GM12878 (cell line): ENCODE results near the gene ADK. TPM values are rescaled to one million over a fixed set of nuclear protein-coding genes. Genes with fewer than 3 reads are reported as not detected.
A peak's percentile ranks its signal among the peaks of the same experiment; 100 is the strongest.

Source experiments
- BCL11A ChIP-seq: IDR thresholded peaks from 2 replicates; pipeline ENCODE4 v1.6.1; 2011; ENCODE audit warnings: low read depth, low read length
- CREM ChIP-seq: IDR thresholded peaks from 2 replicates; pipeline ENCODE4 v1.6.1; 2014; ENCODE audit warnings: antibody characterized with exemption, low read depth
- CUX1 ChIP-seq: IDR thresholded peaks from 2 replicates; pipeline ENCODE4 v1.6.1; 2012; ENCODE audit warnings: improper control_type of control experiment, low read depth, low read length; ENCODE audit not compliant: insufficient replicate concordance
- ELK1 ChIP-seq: IDR thresholded peaks from 2 replicates; pipeline ENCODE4 v1.6.1; 2012; ENCODE audit warnings: low read depth, low read length, improper control_type of control experiment
- ETV6 ChIP-seq, 2 experiments: fragments of 450-650 bp in 1 of 2; IDR thresholded peaks in 1 of 2; conservative IDR thresholded peaks in 1 of 2; 2 replicates each; pipeline ENCODE4 v1.6.1; 2014; ENCODE audit warnings: antibody characterized with exemption in 1 of 2, borderline replicate concordance in 1 of 2, low read depth in 1 of 2, mild to moderate bottlenecking in 1 of 2, moderate library complexity in 1 of 2
- FOS ChIP-seq: IDR thresholded peaks from 3 replicates; pipeline ENCODE4 v1.6.1; 2011; ENCODE audit warnings: borderline replicate concordance; ENCODE audit not compliant: insufficient read length; ENCODE audit errors: extremely low read depth
- IRF5 ChIP-seq: fragments of 450-650 bp; IDR thresholded peaks from 2 replicates; pipeline ENCODE4 v1.6.1; 2017; ENCODE audit warnings: borderline replicate concordance
- MTA3 ChIP-seq: IDR thresholded peaks from 2 replicates; pipeline ENCODE4 v1.6.1; 2012; ENCODE audit warnings: low read length, inconsistent platforms, borderline replicate concordance
- NR2F1 ChIP-seq: fragments of 450-650 bp; conservative IDR thresholded peaks from 2 replicates; pipeline ENCODE4 v1.6.1; 2017; ENCODE audit warnings: mild to moderate bottlenecking
- RAD21 ChIP-seq: IDR thresholded peaks from 2 replicates; pipeline ENCODE4 v1.6.1; 2011; ENCODE audit warnings: mild to moderate bottlenecking, low read depth, low read length, moderate library complexity; ENCODE audit not compliant: insufficient read depth
- SMAD1 ChIP-seq: fragments of 450-650 bp; IDR thresholded peaks from 2 replicates; pipeline ENCODE4 v1.6.1; 2018; ENCODE audit warnings: mild to moderate bottlenecking, low read depth; ENCODE audit not compliant: partially characterized antibody
- SREBF1 ChIP-seq: IDR thresholded peaks from 2 replicates; pipeline ENCODE4 v1.6.1; 2012; ENCODE audit warnings: mild to moderate bottlenecking, low read length
- STAT1 ChIP-seq: fragments of 450-650 bp; conservative IDR thresholded peaks from 2 replicates; pipeline ENCODE4 v1.6.1; 2014; ENCODE audit warnings: antibody characterized with exemption, mild to moderate bottlenecking
- STAT3 ChIP-seq: IDR thresholded peaks from 2 replicates; pipeline ENCODE4 v1.6.1; 2011; ENCODE audit warnings: low read depth, low read length, improper control_type of control experiment
- ZBED1 ChIP-seq: IDR thresholded peaks from 2 replicates; pipeline ENCODE4 v1.6.1; 2016; ENCODE audit warnings: borderline replicate concordance
- ZBTB4 ChIP-seq: fragments of 450-650 bp; formaldehyde crosslinking; IDR thresholded peaks from 2 replicates; pipeline ENCODE4 v1.4.0; 2022; ENCODE audit warnings: mild to moderate bottlenecking, moderate library complexity
- ZSCAN29 ChIP-seq: fragments of 450-650 bp; IDR thresholded peaks from 2 replicates; pipeline ENCODE4 v1.6.1; 2017; ENCODE audit warnings: mild to moderate bottlenecking, moderate library complexity
- polyA plus RNA-seq, 11 experiments: library from polyadenylated mRNA; depleted of rRNA in 4 of 11; unstranded in 6 of 11; stranded (reverse) in 5 of 11; fragments of >200 nt; fragmentation: Nextera tagmentation in 4 of 11; fragmentation: Illumina TruSeq in 1 of 11; extraction: Ambion mirVana in 4 of 11; extraction: Trizol in 1 of 11; gene quantifications; 1 replicate in 1 of 11; 2 replicates in 10 of 11; pipeline versions ENCODE4 v1.2.1 to v1.2.3, GENCODE V29; 2011 to 2016; ENCODE audit warnings: inconsistent platforms in 2 of 11, missing spikeins in 2 of 11, low read depth in 1 of 11
- total RNA-seq, 4 experiments: library from RNA; depleted of rRNA in 3 of 4; stranded (reverse); fragments of >200 nt in 3 of 4; fragmentation: Illumina TruSeq in 1 of 4; extraction: Trizol in 1 of 4; gene quantifications; 2 replicates each; pipeline versions ENCODE4 v1.2.1 to v1.2.3, GENCODE V29; 2013 to 2021

ADK gene
- total and polyA plus RNA-seq, 10 of the 15 experiments (the other 5 are each of a cell fraction or from before 2014, with no cell fraction given) = 42.0 to 151 (median 81.6) TPM

GRCh38 chr10:74585231-74586087 is 434.4 kb downstream of the ADK start (continued):
- peak; percentile 91; the same call in 1 of the 2 replicates for TF ChIP-seq MTA3
- peak; percentile 84; the same call in 1 of the 2 replicates for TF ChIP-seq BCL11A
- peak; percentile 96 for TF ChIP-seq STAT3
- TF ChIP-seq ETV6 (conservative IDR thresholded peaks at IDR 0.05 in 1 of 2, IDR thresholded peaks at IDR 0.05 in 1 of 2; ENCODE audit: borderline replicate concordance in 1 of 2, low read depth in 1 of 2) = peak in 1 of 2 experiments; percentile 78; a peak in 2 of 4 replicates
- TF ChIP-seq ELK1 = peak; percentile 35; the same call in 1 of the 2 replicates
- no peak for TF ChIP-seq ZBTB4 (CRISPR knock-in tag)
- peak; percentile 31; the same call in 1 of the 2 replicates for TF ChIP-seq SREBF1
- peak; percentile 56 for TF ChIP-seq SMAD1
- no peak for TF ChIP-seq ZSCAN29
- TF ChIP-seq RAD21 = peak; percentile 16; the same call in 1 of the 2 replicates
- peak; percentile 92 for TF ChIP-seq CUX1
- no peak for TF ChIP-seq STAT1
- TF ChIP-seq NR2F1 = peak; percentile 80
- no peak for TF ChIP-seq FOS
- TF ChIP-seq IRF5 = no peak
- TF ChIP-seq CREM = peak; percentile 84; the same call in 1 of the 2 replicates
- peak; percentile 73 for TF ChIP-seq ZBED1
